ENCODE results near the gene CCDC124.

CCDC124 gene

DNA sequence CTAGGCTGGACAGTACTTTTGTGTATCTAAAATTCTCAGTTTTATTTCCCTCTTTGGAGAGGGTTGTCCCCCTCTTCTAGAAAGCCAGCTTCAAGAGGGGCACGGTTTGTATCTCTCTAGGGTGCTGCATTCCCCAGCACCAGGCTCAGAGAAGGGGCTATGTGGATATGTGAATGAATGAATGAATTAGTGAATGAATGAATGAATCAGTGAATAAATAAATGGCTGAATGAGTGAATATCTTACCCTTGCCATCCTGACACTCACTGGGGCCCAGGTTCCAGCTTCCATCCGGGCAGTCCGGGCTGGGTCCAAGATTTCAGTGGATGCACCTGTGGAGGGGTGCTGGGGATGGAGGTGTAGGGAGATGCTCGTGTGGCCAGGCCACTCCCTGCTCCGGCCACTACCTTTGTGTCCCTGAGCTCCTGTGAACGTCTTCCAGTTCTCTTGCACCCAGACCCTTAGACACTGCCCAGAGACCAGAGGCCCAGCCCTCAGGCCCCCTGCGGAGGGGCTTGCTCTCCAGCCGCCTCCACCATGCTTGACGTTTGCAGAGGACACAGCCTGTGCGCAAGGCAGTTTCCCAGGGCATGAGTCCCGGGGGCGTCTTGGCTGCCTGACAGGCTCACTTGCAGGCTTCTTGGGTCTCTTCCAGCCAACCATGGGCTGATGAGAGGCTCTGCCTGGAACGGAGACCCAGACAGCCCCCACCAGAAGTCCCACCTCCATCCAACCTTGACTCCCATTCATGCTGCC, 31.3 kb downstream of the CCDC124 start:
- H3K4me3 ChIP-seq (ENCODE audit: low read length), result no peak overlapping the region

GRCh38 chr19:17965370-17966128, 32.7 kb downstream of the CCDC124 start:
- DNase-seq (ENCODE audit: low read depth), result no peak
- H3K4me3 ChIP-seq (ENCODE audit: low read length), result no peak overlapping the region
- TF ChIP-seq, protein P1, sequence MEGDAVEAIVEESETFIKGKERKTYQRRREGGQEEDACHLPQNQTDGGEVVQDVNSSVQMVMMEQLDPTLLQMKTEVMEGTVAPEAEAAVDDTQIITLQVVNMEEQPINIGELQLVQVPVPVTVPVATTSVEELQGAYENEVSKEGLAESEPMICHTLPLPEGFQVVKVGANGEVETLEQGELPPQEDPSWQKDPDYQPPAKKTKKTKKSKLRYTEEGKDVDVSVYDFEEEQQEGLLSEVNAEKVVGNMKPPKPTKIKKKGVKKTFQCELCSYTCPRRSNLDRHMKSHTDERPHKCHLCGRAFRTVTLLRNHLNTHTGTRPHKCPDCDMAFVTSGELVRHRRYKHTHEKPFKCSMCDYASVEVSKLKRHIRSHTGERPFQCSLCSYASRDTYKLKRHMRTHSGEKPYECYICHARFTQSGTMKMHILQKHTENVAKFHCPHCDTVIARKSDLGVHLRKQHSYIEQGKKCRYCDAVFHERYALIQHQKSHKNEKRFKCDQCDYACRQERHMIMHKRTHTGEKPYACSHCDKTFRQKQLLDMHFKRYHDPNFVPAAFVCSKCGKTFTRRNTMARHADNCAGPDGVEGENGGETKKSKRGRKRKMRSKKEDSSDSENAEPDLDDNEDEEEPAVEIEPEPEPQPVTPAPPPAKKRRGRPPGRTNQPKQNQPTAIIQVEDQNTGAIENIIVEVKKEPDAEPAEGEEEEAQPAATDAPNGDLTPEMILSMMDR (conservative IDR thresholded peaks at IDR 0.05; ENCODE audit: low read length), result no peak

More for the DNA sequence above, 31.3 kb downstream of the CCDC124 start:
- no peak for DNase-seq (ENCODE audit: low read depth)
- TF ChIP-seq, protein P1 (conservative IDR thresholded peaks at IDR 0.05; ENCODE audit: low read length), result no peak

- H3K4me3 ChIP-seq (ENCODE audit: low read length), result no peak overlapping the region
- TF ChIP-seq, protein P1 (conservative IDR thresholded peaks at IDR 0.05; ENCODE audit: low read length), result no peak
Measured at GRCh38 chr19:17966129-17966483, 33.3 kb downstream of the CCDC124 start.

DNA sequence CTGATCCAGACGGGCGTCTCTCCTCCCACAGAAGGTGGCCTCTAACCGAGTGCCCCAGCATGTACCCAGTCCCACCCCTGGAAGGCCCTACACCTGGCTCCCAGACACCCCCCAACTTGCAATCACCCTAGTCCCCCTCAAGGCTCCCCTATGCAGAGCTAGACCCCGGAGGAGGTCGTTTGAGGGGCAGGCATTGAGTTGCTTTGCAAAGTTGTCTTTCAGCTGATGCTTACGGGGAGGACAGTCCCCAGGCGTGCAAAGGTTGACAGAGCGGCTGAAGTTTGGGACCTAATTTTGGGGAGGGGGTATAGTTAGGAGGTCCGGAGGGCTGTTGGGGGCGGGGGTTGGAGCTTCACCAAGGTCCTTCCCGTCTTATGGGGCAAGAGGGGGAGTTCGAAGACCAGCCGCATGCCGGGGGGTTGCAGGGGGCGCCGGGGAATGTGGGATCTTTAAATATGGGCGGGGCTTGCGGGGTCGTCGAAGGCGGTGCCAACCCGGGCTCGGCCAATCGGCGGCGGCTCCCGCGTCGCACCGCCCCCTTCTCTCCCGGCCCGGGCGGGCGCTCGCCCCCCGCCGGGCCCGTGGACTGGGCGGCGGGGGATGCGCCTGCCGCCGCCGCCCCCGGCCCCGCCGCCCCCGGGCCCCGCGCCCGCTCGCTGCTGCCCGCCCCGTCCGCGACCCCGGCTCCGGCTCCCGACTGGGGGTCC, 33.9 kb downstream of the CCDC124 start, which contains the start of gene KCNN1:
Gene KCNN1, plus strand, starts transcription at position 558 of the 707 bp plus-strand sequence. CDS start 6,782 bp downstream, outside the sequence.
- no peak for DNase-seq (ENCODE audit: low read depth)
- H3K4me3 ChIP-seq (ENCODE audit: low read length), result no peak within 1 kb of the TSS
- TF ChIP-seq, protein P1 (conservative IDR thresholded peaks at IDR 0.05; ENCODE audit: low read length), result no peak

More at GRCh38 chr19:17966129-17966483, 33.3 kb downstream of the CCDC124 start:
- DNase-seq (ENCODE audit: low read depth), result no peak

DNA sequence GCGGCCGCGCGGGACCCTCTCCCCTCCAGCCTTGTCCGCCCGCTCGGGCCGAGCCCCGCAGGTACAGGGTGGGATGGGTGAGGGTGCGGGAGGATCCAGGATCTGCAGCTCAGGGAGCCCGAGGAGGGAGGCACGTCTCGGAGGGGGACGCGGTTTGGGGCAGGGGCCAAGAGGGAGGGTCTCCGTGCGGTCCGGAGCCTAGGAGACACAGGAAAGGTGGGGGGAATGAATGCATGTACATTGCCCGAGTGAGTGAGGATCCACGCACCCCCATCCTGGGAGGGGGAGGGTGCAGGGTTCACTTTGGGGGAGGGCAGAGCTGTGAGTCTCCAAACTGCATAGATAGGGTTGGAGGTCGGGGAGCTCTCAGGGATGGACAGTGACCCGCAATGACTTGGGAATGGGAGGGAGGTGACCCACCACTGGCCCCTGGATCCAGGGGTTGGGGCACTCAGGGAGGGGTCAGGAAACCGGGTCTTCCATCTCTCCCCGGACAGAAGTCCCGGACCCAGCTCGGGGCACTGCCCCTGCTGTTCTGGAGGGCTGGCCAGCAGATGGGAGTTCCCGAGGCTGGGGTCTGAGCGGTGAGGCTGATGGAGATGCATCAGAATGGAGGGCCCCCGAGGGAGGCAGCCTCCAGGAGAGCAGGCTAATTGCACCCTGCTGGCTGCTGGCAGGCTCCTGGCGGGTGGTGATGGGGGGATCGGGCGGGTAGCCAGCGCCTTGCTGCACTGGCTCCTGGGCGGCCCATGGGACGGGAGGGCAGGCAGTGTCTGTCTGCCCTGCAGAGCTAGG, 34.6 kb downstream of the CCDC124 start:
- H3K4me3 ChIP-seq (ENCODE audit: low read length), result no peak overlapping the region
- no peak for DNase-seq (ENCODE audit: low read depth)
- TF ChIP-seq, protein P1 (conservative IDR thresholded peaks at IDR 0.05; ENCODE audit: low read length), result no peak

GRCh38 chr19:17968362-17968761, 35.5 kb downstream of the CCDC124 start:
- TF ChIP-seq, protein P1 (conservative IDR thresholded peaks at IDR 0.05; ENCODE audit: low read length), result no peak
- no peak overlapping the region for H3K4me3 ChIP-seq (ENCODE audit: low read length)
- DNase-seq (ENCODE audit: low read depth), result no peak

Measured in AG10803 (cell line).